Heart left ventricle (tissue), 16 donors: ENCODE data around the gene RNH1. TPM values are rescaled to one million over a fixed set of nuclear protein-coding genes. Genes with fewer than 3 reads are reported as not detected.

Experiments
- ATAC-seq, 4 donors: fragments of 200-7000 bp; cut with Tn5 transposase; one replicate each; pipeline ENCODE4 v1.9.1; 2020 to 2022; ENCODE audit warnings: moderate library complexity in 4 of 4, mild to moderate bottlenecking in 3 of 4, moderate number of reproducible peaks in 1 of 4
- DNase-seq, 5 donors: peaks; one replicate each; pipeline ENCODE4 v3.0.0-alpha.2; 2020
- H3K27ac ChIP-seq, 12 donors: fragments of 200-600 bp; sonication (generic) in 4 of 12; one replicate each; pipeline versions ENCODE4 v1.5.0 to v1.8.0; 2016 to 2022; ENCODE audit warnings: mild to moderate bottlenecking in 2 of 12
- H3K27me3 ChIP-seq, 9 donors: fragments of 200-600 bp; sonication (generic) in 2 of 9; one replicate each; pipeline versions ENCODE4 v1.5.1 to v1.8.0; 2016 to 2022; ENCODE audit warnings: mild to moderate bottlenecking in 3 of 9
- H3K36me3 ChIP-seq, 9 donors: fragments of 200-600 bp; sonication (generic) in 2 of 9; one replicate each; pipeline versions ENCODE4 v1.5.0 to v1.8.0; 2018 to 2022; ENCODE audit warnings: mild to moderate bottlenecking in 2 of 9
- H3K4me1 ChIP-seq, 12 donors: fragments of 200-600 bp; sonication (generic) in 4 of 12; one replicate each; pipeline versions ENCODE4 v1.5.0 to v1.8.0; 2016 to 2022; ENCODE audit warnings: mild to moderate bottlenecking in 3 of 12
- H3K4me3 ChIP-seq, 12 donors: fragments of 200-600 bp; sonication (generic) in 4 of 12; one replicate each; pipeline versions ENCODE4 v1.5.0 to v1.8.0; 2017 to 2022; ENCODE audit warnings: mild to moderate bottlenecking in 9 of 12, moderate library complexity in 4 of 12
- H3K9me3 ChIP-seq, 12 donors: fragments of 200-600 bp; sonication (generic) in 4 of 12; one replicate each; pipeline versions ENCODE4 v1.5.0 to v1.8.0; 2016 to 2022; ENCODE audit warnings: mild to moderate bottlenecking in 1 of 12
- CTCF ChIP-seq, 12 donors: fragments of 200-600 bp; sonication (generic) in 4 of 12; IDR thresholded peaks; one replicate each; pipeline versions ENCODE4 v1.5.0 to v1.8.0; 2018 to 2022; ENCODE audit warnings: antibody characterized with exemption in 12 of 12, mild to moderate bottlenecking in 5 of 12
- POLR2A ChIP-seq, 2 donors: fragments of 450-650 bp; IDR thresholded peaks; one replicate each; pipeline ENCODE4 v1.6.1; 2017; ENCODE audit warnings: antibody characterized with exemption in 2 of 2, mild to moderate bottlenecking in 2 of 2, moderate library complexity in 2 of 2
- WGBS, 4 donors: extraction: QIAGEN DNeasy Blood & Tissue Kit in 2 of 4; methylation state at CpG; one replicate each; pipeline versions ENCODE4 v1.1.5 to v1.1.7; 2013 to 2018; 5-methylcytosine and 5-hydroxymethylcytosine counted together
- intact Hi-C, 10 donors: fragments of 100-400 bp; cut with DNase I; formaldehyde crosslinking; loops; one replicate each; pipeline versions ENCODE4 v1.11.1 to v1.14.2; 2022
- polyA plus RNA-seq, 2 donors: library from polyadenylated mRNA; stranded (reverse); fragments of 200-250 nt; gene quantifications; one replicate each; pipeline ENCODE4 v1.2.3, GENCODE V29; 2013
- total RNA-seq, 9 donors: library from RNA; depleted of rRNA in 2 of 9; stranded (reverse); fragments of >200 nt in 2 of 9; fragmentation: NEBNext Ultra II Directional in 3 of 9; extraction: Animal tissue kit (Norgen Biotek cat#: 25700) in 3 of 9; gene quantifications; one replicate each; pipeline versions ENCODE4 v1.1.0 to v1.2.4, GENCODE V29; 2016 to 2023
- donor health status: ischemic (EF 13 %, LVEDD 7.1; RV severe dilation, severe dysfunction).
- donor health status: healthy with polysubstance abuse.
- donor health status: DM: no; HTN: yes; CAD: no.
- donor health status: DM: no; HTN: no; CAD: no.
- donor health status: ischemic (EF 25% LVEDD 6.9; RV normal size, moderate dysfunction).
- donor health status: ischemic (EF 25% LVEDD 5.7; RV mildly dilated, moderate dysfunction).
- donor health status: healthy.
- donor health status: DM: yes; HTN: yes; CAD: no.
- donor health status: ischemic (EF 35%, LVEDD 5.7; RV mildly dilated, moderate dysfunction).
- donor health status: nonischemic (EF 11% LVEDD 7.7; RV severe dilation, severe dysfunction).
- donor health status: DM: yes; HTN: yes; CAD: no.
- donor health status: PGD.
- donor health status: ischemic (EF 29% LVEDD 5.4; RV normal size, mild dysfunction).
- donor health status: nonischemic (EF 23%, LVEDD 6.1; RV moderate dilation, normal function).

The RNH1 gene
- total and polyA plus RNA-seq, 11 donors = 58.2 to 247 (median 158) TPM

- 90 to 96% (median 94%) methylated on average over 4 to 33 of the region's 33 CpGs for WGBS, 4 donors
- no peaks in the 10 kb centered on the region for H3K9me3 ChIP-seq
- no peak overlapping the region for H3K4me3 ChIP-seq
- H3K27ac ChIP-seq = no peak overlapping the region
- TF ChIP-seq CTCF (IDR thresholded peaks at IDR 0.05) (no peak), POLR2A (IDR thresholded peaks at IDR 0.05) (no peak)
- peaks cover 0 to 29% (median 20%) of the 10 kb centered on the region in 9 donors for H3K36me3 ChIP-seq
- DNase-seq (peak in 1 of 5 donors; percentile 30), ATAC-seq (no peak)
- H3K27me3 ChIP-seq = peaks cover 3 to 17% (median 9%) of the 10 kb centered on the region in 9 donors
- intact Hi-C loops = no loop called here
- peaks cover 9 to 50% (median 32%) of the 10 kb centered on the region in 12 donors for H3K4me1 ChIP-seq
These were observed 26.0 kb upstream of the RNH1 start for GRCh38 chr11:532986-533585.

GRCh38 chr11:532527-532985 lies 25.5 kb upstream of the RNH1 start:
- TF ChIP-seq POLR2A (IDR thresholded peaks at IDR 0.05) (no peak), CTCF (IDR thresholded peaks at IDR 0.05) (no peak)
- no peaks in the 10 kb centered on the region for H3K9me3 ChIP-seq
- H3K36me3 ChIP-seq = peaks cover 0 to 29% (median 20%) of the 10 kb centered on the region in 9 donors
- peak in 1 of 5 donors; percentile 33 for DNase-seq
- H3K4me3 ChIP-seq = no peak overlapping the region
- peaks cover 2 to 11% (median 6%) of the 10 kb centered on the region in 9 donors for H3K27me3 ChIP-seq
- no peak for ATAC-seq
- 72 to 84% (median 81%) methylated on average over 19 to 23 of the region's 23 CpGs for WGBS, 4 donors
- peaks cover 9 to 47% (median 29%) of the 10 kb centered on the region in 12 donors for H3K4me1 ChIP-seq
- H3K27ac ChIP-seq = no peak overlapping the region
- intact Hi-C loops = no loop called here

DNA sequence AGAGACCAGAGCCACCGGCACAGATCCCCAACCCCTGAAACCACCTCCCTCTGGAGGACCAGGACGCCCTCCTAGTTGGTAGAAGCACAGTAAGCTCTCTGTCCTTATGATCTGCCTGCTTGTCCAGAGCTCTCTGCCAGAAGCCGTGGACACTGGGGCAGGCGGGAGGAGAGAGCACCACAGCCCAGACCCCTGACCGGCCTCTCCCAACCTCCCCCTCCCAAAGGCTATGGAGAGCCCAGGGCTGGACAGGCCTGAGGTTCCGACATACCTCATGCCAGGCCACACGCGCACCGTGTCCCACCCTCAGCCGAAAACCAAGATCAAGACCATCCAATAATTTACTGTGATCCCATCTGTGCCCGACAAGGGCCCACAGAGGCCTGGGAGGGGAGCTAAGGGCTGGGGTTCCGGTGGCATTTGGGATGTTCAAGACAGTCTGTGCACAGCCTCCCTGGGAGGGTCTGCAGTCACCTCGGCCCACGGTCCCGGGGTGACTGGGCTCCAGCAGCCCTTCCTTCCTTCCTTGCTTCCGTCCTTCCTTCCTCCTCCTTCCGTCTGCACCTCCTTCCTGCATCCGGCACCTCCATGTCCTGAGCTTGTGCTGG lies 25.0 kb upstream of the RNH1 start:
- Histone ChIP-seq H3K36me3 (peaks cover 0 to 29% (median 20%) of the 10 kb centered on the region in 9 donors), H3K27me3 (peaks cover 0 to 6% (median 2%) of the 10 kb centered on the region in 9 donors), H3K27ac (no peak overlapping the region), H3K4me1 (peaks cover 6 to 42% (median 24%) of the 10 kb centered on the region in 12 donors), H3K4me3 (no peak overlapping the region), H3K9me3 (no peaks in the 10 kb centered on the region)
- 73 to 84% (median 78%) methylated on average over 17 to 18 of the region's 18 CpGs for WGBS, 4 donors
- no peak for TF ChIP-seq POLR2A (IDR thresholded peaks at IDR 0.05)
- no peak for TF ChIP-seq CTCF (IDR thresholded peaks at IDR 0.05)
- no peak for DNase-seq
- no peak for ATAC-seq
- intact Hi-C loops = no loop called here

GRCh38 chr11:530960-531831 lies 24.2 kb upstream of the RNH1 start:
- DNase-seq = no peak
- Histone ChIP-seq H3K9me3 (no peaks in the 10 kb centered on the region), H3K27ac (no peak overlapping the region), H3K4me3 (no peak overlapping the region), H3K4me1 (peaks cover 3 to 34% (median 16%) of the 10 kb centered on the region in 12 donors), H3K27me3 (no peaks in the 10 kb centered on the region), H3K36me3 (peaks cover 0 to 29% (median 20%) of the 10 kb centered on the region in 9 donors)
- 88 to 91% (median 90%) methylated on average over 18 to 28 of the region's 28 CpGs for WGBS, 4 donors
- no peak for ATAC-seq
- intact Hi-C loops = no loop called here
- TF ChIP-seq POLR2A (IDR thresholded peaks at IDR 0.05) (no peak), CTCF (IDR thresholded peaks at IDR 0.05) (no peak)
